Mammary epithelial cell (primary cell): ENCODE results near the gene CACUL1.

Experiments
- EZH2 ChIP-seq: IDR thresholded peaks from 2 replicates; pipeline ENCODE4 v1.6.1; 2012; ENCODE audit warnings: low read length, inconsistent platforms, borderline replicate concordance
- TF ChIP-seq, protein P1 (sequence below), 2 donors: IDR thresholded peaks in 1 of 2; conservative IDR thresholded peaks in 1 of 2; 2 replicates each; pipeline ENCODE4 v1.5.1; 2011 to 2012; ENCODE audit warnings: inconsistent platforms in 2 of 2, low read length in 2 of 2, mild to moderate bottlenecking in 2 of 2, control low read depth in 1 of 2, low read depth in 1 of 2; ENCODE audit not compliant: insufficient read depth in 1 of 2; ENCODE audit errors: extremely low read depth in 1 of 2

DNA sequence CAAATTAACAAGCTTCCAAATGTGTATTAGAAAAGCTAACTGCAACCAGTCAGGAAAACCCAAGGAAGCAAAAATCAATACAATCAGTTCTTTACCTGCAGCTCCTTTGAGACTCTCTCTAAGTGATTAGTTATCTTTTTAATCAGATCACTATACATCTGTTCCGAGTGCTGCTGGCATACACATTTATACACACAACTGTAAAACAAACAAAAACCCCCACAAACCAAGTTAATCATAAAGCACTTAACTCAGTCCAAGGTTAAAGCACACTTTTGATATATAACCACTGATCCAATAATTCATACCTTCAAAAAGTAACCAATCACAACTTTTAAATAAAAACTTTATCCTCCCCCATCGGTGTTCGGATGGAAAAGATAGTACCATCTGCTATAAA is 25.6 kb downstream of the CACUL1 start:
- TF ChIP-seq, protein P1, sequence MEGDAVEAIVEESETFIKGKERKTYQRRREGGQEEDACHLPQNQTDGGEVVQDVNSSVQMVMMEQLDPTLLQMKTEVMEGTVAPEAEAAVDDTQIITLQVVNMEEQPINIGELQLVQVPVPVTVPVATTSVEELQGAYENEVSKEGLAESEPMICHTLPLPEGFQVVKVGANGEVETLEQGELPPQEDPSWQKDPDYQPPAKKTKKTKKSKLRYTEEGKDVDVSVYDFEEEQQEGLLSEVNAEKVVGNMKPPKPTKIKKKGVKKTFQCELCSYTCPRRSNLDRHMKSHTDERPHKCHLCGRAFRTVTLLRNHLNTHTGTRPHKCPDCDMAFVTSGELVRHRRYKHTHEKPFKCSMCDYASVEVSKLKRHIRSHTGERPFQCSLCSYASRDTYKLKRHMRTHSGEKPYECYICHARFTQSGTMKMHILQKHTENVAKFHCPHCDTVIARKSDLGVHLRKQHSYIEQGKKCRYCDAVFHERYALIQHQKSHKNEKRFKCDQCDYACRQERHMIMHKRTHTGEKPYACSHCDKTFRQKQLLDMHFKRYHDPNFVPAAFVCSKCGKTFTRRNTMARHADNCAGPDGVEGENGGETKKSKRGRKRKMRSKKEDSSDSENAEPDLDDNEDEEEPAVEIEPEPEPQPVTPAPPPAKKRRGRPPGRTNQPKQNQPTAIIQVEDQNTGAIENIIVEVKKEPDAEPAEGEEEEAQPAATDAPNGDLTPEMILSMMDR (conservative IDR thresholded peaks at IDR 0.05 in 1 of 2, IDR thresholded peaks at IDR 0.05 in 1 of 2; ENCODE audit: extremely low read depth in 1 of 2, insufficient read depth in 1 of 2, low read depth in 1 of 2, low read length in 2 of 2) = no peak
- TF ChIP-seq EZH2 = no peak
